ENCODE data around the gene TSPAN18. TPM values are rescaled to one million over a fixed set of nuclear protein-coding genes. Genes with fewer than 3 reads are reported as not detected.

TSPAN18 gene
- total and polyA plus RNA-seq, 8 donors, result 2.1 to 60.3 (median 11.0) TPM

- H3K9me3 ChIP-seq, result no peaks in the 10 kb centered on the region
- WGBS, 5 donors, result 36 to 49% (median 42%) methylated on average over 18 of the region's 18 CpGs
- no peaks in the 10 kb centered on the region for H3K36me3 ChIP-seq
- no peak overlapping the region for H3K27ac ChIP-seq
- intact Hi-C loops (cut with DNase I; ENCODE audit: low total_unique reads), result no loop called here
- no peak for TF ChIP-seq CTCF (IDR thresholded peaks at IDR 0.05)
- no peak for TF ChIP-seq POLR2AphosphoS5 (IDR thresholded peaks at IDR 0.05)
- no peak for TF ChIP-seq EP300 (IDR thresholded peaks at IDR 0.05)
- no peak for TF ChIP-seq POLR2A (IDR thresholded peaks at IDR 0.05)
- DNase-seq, result no peak
- peaks cover 0 to 51% (median 15%) of the 10 kb centered on the region in 4 donors for H3K4me1 ChIP-seq
- peaks cover 0 to 16% (median 6%) of the 10 kb centered on the region in 3 donors for H3K27me3 ChIP-seq
- no peak overlapping the region for H3K4me3 ChIP-seq
These were observed 61.9 kb downstream of the TSPAN18 start for GRCh38 chr11:44788536-44789261.

- no peaks in the 10 kb centered on the region for H3K9me3 ChIP-seq
- H3K27me3 ChIP-seq, result peaks cover 0 to 23% (median 6%) of the 10 kb centered on the region in 3 donors
- 47 to 72% (median 57%) methylated on average over 3 of the region's 3 CpGs for WGBS, 5 donors
- H3K36me3 ChIP-seq, result no peaks in the 10 kb centered on the region
- no peak for DNase-seq
- intact Hi-C loops (cut with DNase I; ENCODE audit: low total_unique reads), result no loop called here
- peaks cover 0 to 49% (median 17%) of the 10 kb centered on the region in 4 donors for H3K4me1 ChIP-seq
- no peak for TF ChIP-seq POLR2A (IDR thresholded peaks at IDR 0.05)
- TF ChIP-seq CTCF (IDR thresholded peaks at IDR 0.05), result no peak
- TF ChIP-seq EP300 (IDR thresholded peaks at IDR 0.05), result no peak
- H3K27ac ChIP-seq, result no peak overlapping the region
- no peak overlapping the region for H3K4me3 ChIP-seq
These were observed 62.7 kb downstream of the TSPAN18 start for GRCh38 chr11:44789496-44789895.

GRCh38 chr11:44790211-44790610, 63.4 kb downstream of the TSPAN18 start:
- H3K9me3 ChIP-seq, result no peaks in the 10 kb centered on the region
- peaks cover 0 to 49% (median 17%) of the 10 kb centered on the region in 4 donors for H3K4me1 ChIP-seq
- no peak overlapping the region for H3K4me3 ChIP-seq
- intact Hi-C loops (cut with DNase I; ENCODE audit: low total_unique reads), result no loop called here
- no peak overlapping the region for H3K27ac ChIP-seq
- H3K36me3 ChIP-seq, result no peaks in the 10 kb centered on the region
- TF ChIP-seq POLR2AphosphoS5 (IDR thresholded peaks at IDR 0.05) (no peak), CTCF (IDR thresholded peaks at IDR 0.05) (no peak), POLR2A (IDR thresholded peaks at IDR 0.05) (no peak), EP300 (IDR thresholded peaks at IDR 0.05) (no peak)
- peaks cover 0 to 23% (median 6%) of the 10 kb centered on the region in 3 donors for H3K27me3 ChIP-seq
- no peak for DNase-seq
- WGBS, 5 donors, result 89 to 94% (median 94%) methylated on average over 10 of the region's 10 CpGs

- Histone ChIP-seq H3K4me1 (peaks cover 0 to 37% (median 14%) of the 10 kb centered on the region in 4 donors), H3K36me3 (no peaks in the 10 kb centered on the region), H3K9me3 (no peaks in the 10 kb centered on the region), H3K4me3 (no peak overlapping the region), H3K27ac (no peak overlapping the region), H3K27me3 (peaks cover 0 to 14% (median 6%) of the 10 kb centered on the region in 3 donors)
- 82 to 88% (median 87%) methylated on average over 9 to 13 of the region's 13 CpGs for WGBS, 5 donors
- TF ChIP-seq POLR2AphosphoS5 (IDR thresholded peaks at IDR 0.05), result no peak
- no peak for TF ChIP-seq CTCF (IDR thresholded peaks at IDR 0.05)
- no peak for TF ChIP-seq EP300 (IDR thresholded peaks at IDR 0.05)
- no peak for TF ChIP-seq POLR2A (IDR thresholded peaks at IDR 0.05)
- intact Hi-C loops (cut with DNase I; ENCODE audit: low total_unique reads), result no loop called here
- no peak for DNase-seq
These were observed 64.7 kb downstream of the TSPAN18 start for GRCh38 chr11:44791316-44791925.

Measured in stomach (tissue), 9 donors.